Measurements from ENCODE around the gene PSMD1. TPM values are rescaled to one million over a fixed set of nuclear protein-coding genes. Genes with fewer than 3 reads are reported as not detected.

The PSMD1 gene
- 182 TPM for polyA plus RNA-seq (2013, experiment 1 of 2)
- 182 TPM for polyA plus RNA-seq (2013, experiment 2 of 2)

- WGBS (ENCODE audit: extremely low coverage, insufficient coverage, low lambda C conversion rate): no CpG with 5 or more reads among the region's 73 CpGs
- peak within 1 kb of the TSS; percentile 83 for H2BK5ac ChIP-seq (ENCODE audit: low read length)
- peak within 1 kb of the TSS; percentile 73 for H3K27ac ChIP-seq (ENCODE audit: low read depth, low read length)
- H3K27me3 ChIP-seq (ENCODE audit: insufficient read depth, low read length, poor library complexity): peaks cover 1% of the 10 kb centered on the region
- peaks cover 43% of the 10 kb centered on the region for H3K79me2 ChIP-seq (ENCODE audit: control insufficient read depth, insufficient read depth, low read length)
- peak within 1 kb of the TSS; percentile 96 for H3K9ac ChIP-seq (ENCODE audit: low read length)
- H3K4me1 ChIP-seq (ENCODE audit: control insufficient read depth, low read depth, low read length): peaks cover 5% of the 10 kb centered on the region
- H3K79me1 ChIP-seq (ENCODE audit: low read length): peaks cover 10% of the 10 kb centered on the region
- H3K4ac ChIP-seq (ENCODE audit: low read depth, low read length): peak within 1 kb of the TSS; percentile 97
- H2AK5ac ChIP-seq (ENCODE audit: low read length): no peak within 1 kb of the TSS
- H4K5ac ChIP-seq (ENCODE audit: low read length): no peak within 1 kb of the TSS
- peak within 1 kb of the TSS; percentile 95 for H3K4me2 ChIP-seq (ENCODE audit: low read length)
- DNase-seq: peak; percentile 95
- H3K36me3 ChIP-seq (ENCODE audit: control insufficient read depth, insufficient read depth, low read length): no peaks in the 10 kb centered on the region
- peak within 1 kb of the TSS; percentile 57 for H4K8ac ChIP-seq (ENCODE audit: low read depth, low read length)
- H2BK120ac ChIP-seq (ENCODE audit: low read depth, low read length): peak within 1 kb of the TSS; percentile 91
- peak within 1 kb of the TSS; percentile 89 for H3K18ac ChIP-seq (ENCODE audit: low read length)
- H2BK15ac ChIP-seq (replicated peaks; ENCODE audit: low read depth): no peak within 1 kb of the TSS
- peak within 1 kb of the TSS; percentile 99 for H3K56ac ChIP-seq (ENCODE audit: low read length)
- H3K4me3 ChIP-seq (ENCODE audit: low read length): peak within 1 kb of the TSS; percentile 95
- peak within 1 kb of the TSS; percentile 97 for H3K23ac ChIP-seq (ENCODE audit: low read length)
Observed at GRCh38 chr2:231056453-231057416, at the start of gene PSMD1. Gene PSMD1, plus strand, starts transcription at chr2:231056867. Its CDS starts 159 bp downstream, at chr2:231057026.

- Histone ChIP-seq H3K36me3 (ENCODE audit: control insufficient read depth, insufficient read depth, low read length) (no peaks in the 10 kb centered on the region), H3K79me1 (ENCODE audit: low read length) (no peaks in the 10 kb centered on the region), H4K5ac (ENCODE audit: low read length) (no peak overlapping the region), H3K4me2 (ENCODE audit: low read length) (no peak overlapping the region), H3K4me3 (ENCODE audit: low read length) (no peak overlapping the region), H4K8ac (ENCODE audit: low read depth, low read length) (no peak overlapping the region), H3K4me1 (ENCODE audit: control insufficient read depth, low read depth, low read length) (no peaks in the 10 kb centered on the region), H3K9ac (ENCODE audit: low read length) (no peak overlapping the region), H3K56ac (ENCODE audit: low read length) (no peak overlapping the region), H2AK5ac (ENCODE audit: low read length) (no peak overlapping the region), H2BK15ac (replicated peaks; ENCODE audit: low read depth) (no peak overlapping the region), H3K27me3 (ENCODE audit: insufficient read depth, low read length, poor library complexity) (no peaks in the 10 kb centered on the region), H3K4ac (ENCODE audit: low read depth, low read length) (no peak overlapping the region), H2BK5ac (ENCODE audit: low read length) (no peak overlapping the region), H2BK120ac (ENCODE audit: low read depth, low read length) (no peak overlapping the region), H3K79me2 (ENCODE audit: control insufficient read depth, insufficient read depth, low read length) (no peaks in the 10 kb centered on the region), H3K18ac (ENCODE audit: low read length) (no peak overlapping the region), H3K23ac (ENCODE audit: low read length) (no peak overlapping the region), H3K27ac (ENCODE audit: low read depth, low read length) (no peak overlapping the region)
- WGBS (ENCODE audit: extremely low coverage, insufficient coverage, low lambda C conversion rate): no CpG with 5 or more reads among the region's 10 CpGs
- DNase-seq: no peak
Observed at GRCh38 chr2:231007286-231008098, 49.2 kb upstream of the PSMD1 start.

GRCh38 chr2:231008131-231008530, 48.5 kb upstream of the PSMD1 start:
- no CpG with 5 or more reads among the region's 6 CpGs for WGBS (ENCODE audit: extremely low coverage, insufficient coverage, low lambda C conversion rate)
- no peak overlapping the region for H3K18ac ChIP-seq (ENCODE audit: low read length)
- no peaks in the 10 kb centered on the region for H3K27me3 ChIP-seq (ENCODE audit: insufficient read depth, low read length, poor library complexity)
- H3K23ac ChIP-seq (ENCODE audit: low read length): no peak overlapping the region
- H3K36me3 ChIP-seq (ENCODE audit: control insufficient read depth, insufficient read depth, low read length): no peaks in the 10 kb centered on the region
- H3K56ac ChIP-seq (ENCODE audit: low read length): no peak overlapping the region
- H3K4me1 ChIP-seq (ENCODE audit: control insufficient read depth, low read depth, low read length): no peaks in the 10 kb centered on the region
- no peak overlapping the region for H3K4ac ChIP-seq (ENCODE audit: low read depth, low read length)
- no peaks in the 10 kb centered on the region for H3K79me1 ChIP-seq (ENCODE audit: low read length)
- H4K8ac ChIP-seq (ENCODE audit: low read depth, low read length): no peak overlapping the region
- H2BK15ac ChIP-seq (replicated peaks; ENCODE audit: low read depth): no peak overlapping the region
- H3K27ac ChIP-seq (ENCODE audit: low read depth, low read length): no peak overlapping the region
- DNase-seq: no peak
- no peaks in the 10 kb centered on the region for H3K79me2 ChIP-seq (ENCODE audit: control insufficient read depth, insufficient read depth, low read length)
- H3K4me2 ChIP-seq (ENCODE audit: low read length): no peak overlapping the region
- no peak overlapping the region for H2BK120ac ChIP-seq (ENCODE audit: low read depth, low read length)
- H4K5ac ChIP-seq (ENCODE audit: low read length): no peak overlapping the region
- no peak overlapping the region for H2AK5ac ChIP-seq (ENCODE audit: low read length)
- H3K9ac ChIP-seq (ENCODE audit: low read length): no peak overlapping the region
- no peak overlapping the region for H3K4me3 ChIP-seq (ENCODE audit: low read length)
- no peak overlapping the region for H2BK5ac ChIP-seq (ENCODE audit: low read length)

GRCh38 chr2:231009236-231009919, 47.3 kb upstream of the PSMD1 start:
- Histone ChIP-seq H4K5ac (ENCODE audit: low read length) (no peak overlapping the region), H3K4me2 (ENCODE audit: low read length) (no peak overlapping the region), H3K4ac (ENCODE audit: low read depth, low read length) (no peak overlapping the region), H3K79me2 (ENCODE audit: control insufficient read depth, insufficient read depth, low read length) (no peaks in the 10 kb centered on the region), H3K79me1 (ENCODE audit: low read length) (no peaks in the 10 kb centered on the region), H3K56ac (ENCODE audit: low read length) (no peak overlapping the region), H2BK15ac (replicated peaks; ENCODE audit: low read depth) (no peak overlapping the region), H3K4me1 (ENCODE audit: control insufficient read depth, low read depth, low read length) (no peaks in the 10 kb centered on the region), H3K23ac (ENCODE audit: low read length) (no peak overlapping the region), H3K27me3 (ENCODE audit: insufficient read depth, low read length, poor library complexity) (no peaks in the 10 kb centered on the region), H3K9ac (ENCODE audit: low read length) (no peak overlapping the region), H3K18ac (ENCODE audit: low read length) (no peak overlapping the region), H3K27ac (ENCODE audit: low read depth, low read length) (no peak overlapping the region), H3K36me3 (ENCODE audit: control insufficient read depth, insufficient read depth, low read length) (no peaks in the 10 kb centered on the region), H3K4me3 (ENCODE audit: low read length) (no peak overlapping the region), H2BK5ac (ENCODE audit: low read length) (no peak overlapping the region), H2BK120ac (ENCODE audit: low read depth, low read length) (no peak overlapping the region), H4K8ac (ENCODE audit: low read depth, low read length) (no peak overlapping the region), H2AK5ac (ENCODE audit: low read length) (no peak overlapping the region)
- DNase-seq: no peak
- WGBS (ENCODE audit: extremely low coverage, insufficient coverage, low lambda C conversion rate): no CpG with 5 or more reads among the region's 14 CpGs

GRCh38 chr2:231010201-231010730, 46.4 kb upstream of the PSMD1 start:
- no peaks in the 10 kb centered on the region for H3K36me3 ChIP-seq (ENCODE audit: control insufficient read depth, insufficient read depth, low read length)
- H3K4ac ChIP-seq (ENCODE audit: low read depth, low read length): no peak overlapping the region
- no peak overlapping the region for H4K5ac ChIP-seq (ENCODE audit: low read length)
- H2BK15ac ChIP-seq (replicated peaks; ENCODE audit: low read depth): no peak overlapping the region
- no CpG with 5 or more reads among the region's 2 CpGs for WGBS (ENCODE audit: extremely low coverage, insufficient coverage, low lambda C conversion rate)
- H4K8ac ChIP-seq (ENCODE audit: low read depth, low read length): no peak overlapping the region
- no peaks in the 10 kb centered on the region for H3K79me2 ChIP-seq (ENCODE audit: control insufficient read depth, insufficient read depth, low read length)
- no peaks in the 10 kb centered on the region for H3K27me3 ChIP-seq (ENCODE audit: insufficient read depth, low read length, poor library complexity)
- no peak overlapping the region for H3K4me2 ChIP-seq (ENCODE audit: low read length)
- H3K4me1 ChIP-seq (ENCODE audit: control insufficient read depth, low read depth, low read length): no peaks in the 10 kb centered on the region
- H3K4me3 ChIP-seq (ENCODE audit: low read length): no peak overlapping the region
- no peak overlapping the region for H3K27ac ChIP-seq (ENCODE audit: low read depth, low read length)
- no peak overlapping the region for H3K9ac ChIP-seq (ENCODE audit: low read length)
- H2BK5ac ChIP-seq (ENCODE audit: low read length): no peak overlapping the region
- no peak for DNase-seq
- H3K23ac ChIP-seq (ENCODE audit: low read length): no peak overlapping the region
- H2AK5ac ChIP-seq (ENCODE audit: low read length): no peak overlapping the region
- no peak overlapping the region for H2BK120ac ChIP-seq (ENCODE audit: low read depth, low read length)
- H3K56ac ChIP-seq (ENCODE audit: low read length): no peak overlapping the region
- no peak overlapping the region for H3K18ac ChIP-seq (ENCODE audit: low read length)
- no peaks in the 10 kb centered on the region for H3K79me1 ChIP-seq (ENCODE audit: low read length)
